Smooth muscle cell (in vitro differentiated cells): ENCODE measurements around the gene NOTO. TPM values are rescaled to one million over a fixed set of nuclear protein-coding genes. Genes with fewer than 3 reads are reported as not detected.

ENCODE experiments used
- DNase-seq: peaks from one replicate; lab custom pipeline; 2025; ENCODE audit not compliant: unreplicated experiment; lab: John Stamatoyannopoulos, UW
- H2AFZ ChIP-seq: fragments of 200-600 bp; sonication (generic); 2 replicates; pipeline ENCODE4 v1.6.0; 2016; ENCODE audit warnings: antibody characterized with exemption, low read depth, mild to moderate bottlenecking
- H3F3A ChIP-seq: fragments of 200-600 bp; sonication (generic); 2 replicates; pipeline ENCODE4 v1.6.0; 2017; ENCODE audit warnings: antibody characterized with exemption, low read depth
- H3K27ac ChIP-seq: fragments of 200-600 bp; sonication (generic); 2 replicates; pipeline ENCODE4 v1.5.1; 2016; ENCODE audit warnings: low read depth, mild to moderate bottlenecking
- H3K27me3 ChIP-seq: fragments of 200-600 bp; sonication (generic); 2 replicates; pipeline ENCODE4 v1.6.1; 2016; ENCODE audit warnings: low read depth, mild to moderate bottlenecking
- H3K36me3 ChIP-seq: fragments of 200-600 bp; sonication (generic); 2 replicates; pipeline ENCODE4 v1.5.1; 2016; ENCODE audit warnings: low read depth
- H3K4me1 ChIP-seq: fragments of 200-600 bp; sonication (generic); 2 replicates; pipeline ENCODE4 v1.5.1; 2016; ENCODE audit warnings: low read depth
- H3K4me2 ChIP-seq: fragments of 200-600 bp; sonication (generic); 2 replicates; pipeline ENCODE4 v1.6.0; 2016; ENCODE audit warnings: mild to moderate bottlenecking
- H3K4me3 ChIP-seq: fragments of 200-600 bp; sonication (generic); 2 replicates; pipeline ENCODE4 v1.5.1; 2016; ENCODE audit warnings: mild to moderate bottlenecking
- H3K79me2 ChIP-seq: fragments of 200-600 bp; sonication (generic); 2 replicates; pipeline ENCODE4 v1.6.0; 2016; ENCODE audit warnings: low read depth, mild to moderate bottlenecking
- H3K9ac ChIP-seq: fragments of 200-600 bp; sonication (generic); 2 replicates; pipeline ENCODE4 v1.6.0; 2016; ENCODE audit warnings: low read depth
- H3K9me3 ChIP-seq: fragments of 200-600 bp; sonication (generic); replicated peaks from 2 replicates; pipeline ENCODE4 v1.5.1; 2016; ENCODE audit warnings: low read depth
- H4K20me1 ChIP-seq: fragments of 200-600 bp; sonication (generic); 2 replicates; pipeline ENCODE4 v1.6.0; 2016; ENCODE audit warnings: low read depth
- CTCF ChIP-seq: fragments of 200-600 bp; sonication (generic); IDR thresholded peaks from 2 replicates; pipeline ENCODE4 v1.5.1; 2017; ENCODE audit warnings: borderline replicate concordance, mild to moderate bottlenecking, antibody characterized with exemption; ENCODE audit not compliant: insufficient read depth, poor library complexity, severe bottlenecking
- WGBS: methylation state at CpG from one replicate; pipeline ENCODE4 v1.1.7; 2016; ENCODE audit warnings: low lambda C conversion rate; 5-methylcytosine and 5-hydroxymethylcytosine counted together
- polyA plus RNA-seq: library from polyadenylated mRNA; unstranded; fragments of >200 nt; fragmentation: Nextera tagmentation; extraction: Ambion mirVana; gene quantifications from 2 replicates; pipeline ENCODE4 v1.2.1, GENCODE V29; 2016
- total RNA-seq: library from RNA; depleted of rRNA; stranded (reverse); fragments of >200 nt; gene quantifications from 2 replicates; pipeline ENCODE4 v1.2.3, GENCODE V29; 2014

The NOTO gene
- total and polyA plus RNA-seq, 2 experiments from 2014 or later: not detected

DNA sequence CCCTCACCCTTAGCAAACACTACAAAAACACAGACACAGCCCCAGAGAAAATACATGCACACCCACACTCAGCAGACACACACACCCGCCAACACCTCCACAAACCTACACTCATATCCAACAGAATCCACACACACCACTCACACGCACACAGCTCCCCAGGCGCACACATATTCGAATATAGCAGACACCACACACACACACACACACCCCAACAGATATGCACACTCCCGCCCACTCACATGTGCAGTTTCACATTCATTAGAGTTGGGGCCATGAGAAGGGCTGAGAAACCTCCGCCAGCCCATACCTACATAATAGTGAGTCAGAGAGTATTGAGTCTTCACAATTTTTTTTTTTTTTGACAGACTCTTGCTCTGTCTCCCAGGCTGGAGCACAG lies 29.4 kb upstream of the NOTO start:
- no peaks in the 10 kb centered on the region for H3K79me2 ChIP-seq
- H3K9ac ChIP-seq: no peak overlapping the region
- H3K36me3 ChIP-seq: no peaks in the 10 kb centered on the region
- no peaks in the 10 kb centered on the region for H3K4me1 ChIP-seq
- no peaks in the 10 kb centered on the region for H3K9me3 ChIP-seq
- no peak overlapping the region for H3K27ac ChIP-seq
- H3F3A ChIP-seq: no peaks in the 10 kb centered on the region
- no peak overlapping the region for H2AFZ ChIP-seq
- 76% methylated on average over 6 of the region's 6 CpGs for WGBS
- H3K4me3 ChIP-seq: no peak overlapping the region
- no peak for DNase-seq
- H3K27me3 ChIP-seq: peaks cover 17% of the 10 kb centered on the region
- no peak overlapping the region for H3K4me2 ChIP-seq
- H4K20me1 ChIP-seq: no peaks in the 10 kb centered on the region
- TF ChIP-seq CTCF: no peak

DNA sequence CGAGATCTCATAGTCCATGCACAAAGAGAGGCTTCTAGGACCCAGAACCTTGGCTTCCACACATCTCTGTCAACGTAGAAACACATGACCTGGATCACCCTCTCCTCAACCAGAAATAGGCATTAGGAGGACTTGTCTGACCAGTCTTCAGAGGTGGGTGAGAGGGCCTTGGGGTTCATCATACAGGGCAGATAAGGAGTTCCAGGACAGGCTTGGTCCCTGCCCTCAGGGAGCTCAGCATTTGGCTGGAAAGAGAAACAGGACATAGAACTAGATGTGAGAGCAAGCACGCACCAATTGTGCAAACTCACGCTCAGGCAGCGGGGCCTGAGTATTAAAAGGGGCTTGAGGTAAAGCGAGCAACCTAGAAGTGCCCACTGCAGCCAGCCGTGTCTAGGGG lies 28.6 kb upstream of the NOTO start:
- Histone ChIP-seq H3K27ac (no peak overlapping the region), H3K9me3 (no peaks in the 10 kb centered on the region), H3K36me3 (no peaks in the 10 kb centered on the region), H3K9ac (no peak overlapping the region), H3F3A (no peaks in the 10 kb centered on the region), H4K20me1 (no peaks in the 10 kb centered on the region), H3K4me3 (no peak overlapping the region), H3K4me1 (no peaks in the 10 kb centered on the region), H2AFZ (no peak overlapping the region), H3K27me3 (peaks cover 25% of the 10 kb centered on the region), H3K4me2 (no peak overlapping the region), H3K79me2 (no peaks in the 10 kb centered on the region)
- TF ChIP-seq CTCF: no peak
- DNase-seq: no peak
- WGBS: 88% methylated on average over 7 of the region's 7 CpGs

GRCh38 chr2:73174244-73174643 lies 28.1 kb upstream of the NOTO start:
- no peak for TF ChIP-seq CTCF
- no peaks in the 10 kb centered on the region for H3K4me1 ChIP-seq
- no peak overlapping the region for H3K4me2 ChIP-seq
- no peaks in the 10 kb centered on the region for H4K20me1 ChIP-seq
- H3K27ac ChIP-seq: no peak overlapping the region
- no peak for DNase-seq
- no peaks in the 10 kb centered on the region for H3K79me2 ChIP-seq
- H3K9ac ChIP-seq: no peak overlapping the region
- WGBS: 95% methylated on average over 10 of the region's 10 CpGs
- no peaks in the 10 kb centered on the region for H3K36me3 ChIP-seq
- no peaks in the 10 kb centered on the region for H3F3A ChIP-seq
- H3K4me3 ChIP-seq: no peak overlapping the region
- no peak overlapping the region for H2AFZ ChIP-seq
- no peaks in the 10 kb centered on the region for H3K9me3 ChIP-seq
- peaks cover 30% of the 10 kb centered on the region for H3K27me3 ChIP-seq

DNA sequence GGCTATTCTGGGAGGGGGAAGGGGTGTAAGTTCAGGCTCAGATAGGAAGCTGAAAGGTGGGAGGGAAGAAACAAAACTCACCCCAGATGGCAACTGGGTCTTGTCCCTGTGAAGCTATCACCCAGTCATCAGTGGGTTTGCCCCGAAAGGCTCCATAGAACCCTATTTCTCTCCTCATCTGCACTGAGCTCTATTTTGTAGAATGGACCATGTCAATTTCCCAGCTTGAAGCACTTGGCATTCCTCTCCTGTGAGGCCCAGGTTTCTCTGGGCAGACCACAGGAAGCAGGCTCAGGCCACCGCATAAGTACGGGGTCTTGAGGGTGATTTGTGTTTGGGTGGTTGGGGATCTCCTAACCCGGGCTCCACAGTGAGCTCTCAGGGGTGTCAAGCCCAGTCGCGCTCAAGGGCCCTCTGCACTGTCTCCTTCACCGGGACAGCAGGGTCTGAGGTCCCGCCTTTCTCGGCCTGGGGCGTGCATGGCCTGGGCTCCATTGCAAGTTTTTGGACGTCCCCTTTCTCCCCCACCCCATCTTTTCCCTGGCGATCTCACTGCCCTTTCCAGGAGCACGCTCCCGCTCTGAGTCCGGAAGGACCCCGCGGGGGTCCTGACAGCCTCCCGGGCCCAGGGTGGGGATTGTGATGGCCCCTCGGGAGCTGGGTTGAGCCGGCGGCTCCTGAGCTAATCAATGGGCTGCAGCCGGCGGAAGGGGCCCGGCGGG lies 27.3 kb upstream of the NOTO start:
- no peak overlapping the region for H3K27ac ChIP-seq
- WGBS: 13% methylated on average over 23 of the region's 25 CpGs
- peaks cover 38% of the 10 kb centered on the region for H3K27me3 ChIP-seq
- DNase-seq: no peak
- no peaks in the 10 kb centered on the region for H3F3A ChIP-seq
- no peak overlapping the region for H3K9ac ChIP-seq
- peak overlapping the region; percentile 48 for H3K4me3 ChIP-seq
- no peaks in the 10 kb centered on the region for H4K20me1 ChIP-seq
- peak overlapping the region; percentile 82 for H3K4me2 ChIP-seq
- H2AFZ ChIP-seq: peak overlapping the region; percentile 16
- H3K9me3 ChIP-seq: no peaks in the 10 kb centered on the region
- H3K36me3 ChIP-seq: no peaks in the 10 kb centered on the region
- no peaks in the 10 kb centered on the region for H3K4me1 ChIP-seq
- no peaks in the 10 kb centered on the region for H3K79me2 ChIP-seq
- no peak for TF ChIP-seq CTCF
